HG03280 (cell line): Measurements from ENCODE around the gene APBA2.
A peak's percentile ranks its signal among the peaks of the same experiment; 100 is the strongest.

Experiments
- ATAC-seq: cut with Tn5 transposase; IDR thresholded peaks from one replicate; pipeline ENCODE4 v1.9.1; 2021; ENCODE audit warnings: mild to moderate bottlenecking, moderate library complexity; ENCODE audit not compliant: unreplicated experiment

The APBA2 gene

DNA sequence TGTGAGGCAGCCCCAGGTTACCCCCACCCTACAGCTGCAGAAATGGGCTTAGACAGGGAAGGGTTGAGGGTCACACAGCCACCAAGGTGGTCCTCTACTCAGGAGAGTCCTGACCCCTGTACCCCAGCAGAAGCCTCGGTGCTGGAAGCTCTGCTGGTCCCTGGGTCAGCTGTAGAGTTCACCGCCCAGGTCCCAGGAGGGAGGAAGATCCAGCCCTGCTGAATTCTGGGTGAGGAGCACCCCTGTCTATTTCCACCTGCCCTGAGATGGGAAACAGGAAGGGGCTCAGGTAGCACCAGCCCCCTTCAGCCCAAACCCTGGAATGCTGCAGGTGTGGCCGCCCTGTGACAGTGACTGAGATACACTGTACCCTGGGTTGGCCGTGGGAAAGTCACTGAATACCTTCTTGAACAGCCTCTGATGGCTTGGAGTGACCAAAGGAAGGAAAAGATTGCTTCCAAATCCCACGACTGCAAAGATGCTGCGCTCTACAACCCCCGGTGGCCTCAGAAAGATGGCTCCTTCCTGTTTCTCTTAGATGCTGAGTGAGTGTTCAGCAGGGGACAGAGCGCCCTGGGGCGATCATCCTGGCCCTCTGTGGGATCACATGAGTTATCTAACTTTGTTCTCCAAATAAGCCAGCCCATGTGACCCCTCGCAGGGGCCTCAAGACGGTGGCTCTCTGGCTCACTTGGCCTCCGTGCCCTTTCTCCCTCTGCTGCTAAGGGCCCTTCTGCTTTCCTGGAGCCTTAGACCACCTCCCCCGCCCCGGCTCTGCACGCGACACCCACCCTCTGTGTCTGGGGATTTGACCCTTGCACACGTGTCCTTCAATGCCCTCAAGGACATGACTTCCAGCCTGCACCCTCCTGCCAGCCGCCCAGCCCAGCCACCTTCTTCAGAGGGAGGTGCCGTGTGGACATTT, 242.0 kb downstream of the APBA2 start:
- ATAC-seq: no peak

DNA sequence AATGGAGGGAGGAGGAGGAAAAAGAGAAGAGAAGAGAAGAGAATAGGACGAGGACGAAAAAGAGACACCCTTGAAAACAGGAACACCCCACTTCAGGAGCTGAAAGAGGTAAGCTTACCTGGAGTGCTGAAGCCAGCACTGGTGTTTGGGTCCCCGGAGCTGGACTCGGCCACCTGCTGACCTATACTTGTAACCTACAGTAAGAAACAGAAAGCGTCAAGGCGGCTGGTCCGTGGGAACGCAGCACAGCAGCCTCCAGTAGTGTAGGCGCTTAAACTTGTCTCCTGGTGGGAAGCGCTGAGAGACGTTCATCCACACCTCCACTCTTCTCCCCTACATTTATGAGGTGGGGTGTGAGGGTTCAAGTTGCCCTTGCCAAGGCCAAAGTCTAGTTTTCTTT, 242.9 kb downstream of the APBA2 start:
- no peak for ATAC-seq

DNA sequence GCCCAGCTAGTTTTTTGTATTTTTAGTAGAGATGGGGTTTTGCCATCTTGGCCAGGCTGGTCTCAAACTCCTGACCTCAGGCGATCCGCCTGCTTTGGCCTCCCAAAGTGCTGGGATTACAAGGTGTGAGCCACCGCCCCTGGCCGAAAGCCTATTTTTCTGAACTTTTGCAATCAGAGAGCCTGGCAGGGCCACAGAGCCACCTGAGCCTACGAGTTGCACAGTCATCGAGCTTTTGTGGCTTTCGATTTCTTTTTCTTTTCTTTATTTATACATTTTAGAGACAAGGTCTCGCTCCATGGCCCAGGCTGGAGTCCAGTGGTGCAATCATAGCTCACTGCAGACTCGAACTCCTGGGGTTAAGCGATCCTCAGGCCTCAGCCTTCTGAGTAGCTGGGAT, 243.4 kb downstream of the APBA2 start:
- no peak for ATAC-seq

DNA sequence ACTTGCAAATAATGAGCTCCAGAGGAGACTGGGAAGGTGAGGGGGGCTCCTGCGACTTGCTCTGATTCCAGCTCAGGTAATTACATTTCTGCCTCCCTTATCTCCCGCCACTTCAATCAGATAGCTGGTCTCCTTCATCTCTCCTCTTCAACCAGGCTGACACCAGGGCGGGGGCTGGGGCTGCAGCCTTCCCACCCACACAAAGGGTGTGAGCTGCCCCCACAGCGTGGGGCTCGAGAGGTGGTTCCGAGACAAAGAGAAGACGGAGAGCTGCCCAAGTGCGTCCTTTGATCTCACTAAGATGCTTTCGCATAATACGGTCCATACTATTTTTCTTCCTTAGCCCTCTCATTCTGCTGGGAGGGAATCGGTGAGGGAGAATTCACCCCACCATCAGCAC, 244.2 kb downstream of the APBA2 start:
- no peak for ATAC-seq

DNA sequence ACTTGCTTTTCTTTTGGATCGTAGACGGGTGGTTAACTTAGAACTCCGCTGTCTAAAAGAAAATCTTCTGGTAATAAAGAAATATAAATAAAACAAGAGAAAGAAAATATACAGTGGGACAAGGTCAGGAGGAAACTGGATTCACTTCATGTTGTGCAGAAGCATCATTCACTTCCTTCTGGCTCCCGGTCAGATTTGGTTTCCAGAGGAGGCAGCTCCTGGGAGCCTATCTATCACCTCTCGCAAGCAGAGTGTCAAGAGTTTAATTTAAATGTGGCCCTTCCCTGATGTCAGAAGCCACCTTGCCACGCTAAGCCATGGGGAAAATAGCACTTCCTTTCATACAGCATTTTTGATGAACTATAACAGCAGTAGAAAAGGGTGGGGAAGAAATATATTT, 244.7 kb downstream of the APBA2 start:
- no peak for ATAC-seq

DNA sequence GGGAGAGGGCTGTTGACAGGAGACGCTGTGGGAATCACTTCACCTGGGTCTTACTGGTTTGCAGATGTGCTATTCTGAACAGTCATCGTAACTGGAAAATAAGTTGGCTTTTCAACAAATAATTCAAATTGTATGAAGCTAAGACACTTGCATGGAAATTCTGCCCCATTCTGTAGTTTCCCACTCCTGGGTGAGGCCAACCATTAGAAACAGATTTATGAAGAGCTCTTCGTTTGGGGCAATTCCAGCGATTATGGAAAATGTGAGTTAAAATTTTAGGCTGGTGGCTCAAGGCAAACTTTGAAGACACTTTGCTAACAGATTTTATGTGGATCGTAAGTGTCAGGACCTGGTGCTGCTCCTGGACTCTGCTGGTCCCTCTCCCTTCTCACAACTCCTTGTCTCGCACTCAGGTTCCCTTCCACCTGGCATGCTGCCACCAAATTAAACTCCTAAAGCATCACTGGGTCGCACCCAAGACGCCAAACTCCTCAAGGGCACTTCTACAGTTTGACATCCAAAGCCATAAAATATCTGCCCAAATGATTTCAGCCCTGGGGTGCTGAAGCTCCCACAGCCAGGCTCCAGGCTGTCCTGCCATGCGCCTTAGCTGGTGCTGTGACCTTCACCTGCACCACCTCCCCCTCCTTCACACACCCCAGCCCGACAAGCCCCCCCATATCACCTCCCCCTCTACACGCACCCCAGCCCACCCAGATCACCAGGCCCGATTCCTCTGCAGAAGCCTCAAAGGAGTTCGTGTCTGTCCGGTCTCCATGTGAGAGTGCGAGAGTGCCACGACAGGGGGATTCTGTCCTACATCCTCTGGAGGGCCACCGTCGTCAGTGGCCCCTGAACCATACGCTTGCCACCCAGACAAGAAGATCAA, 245.4 kb downstream of the APBA2 start:
- ATAC-seq: no peak

DNA sequence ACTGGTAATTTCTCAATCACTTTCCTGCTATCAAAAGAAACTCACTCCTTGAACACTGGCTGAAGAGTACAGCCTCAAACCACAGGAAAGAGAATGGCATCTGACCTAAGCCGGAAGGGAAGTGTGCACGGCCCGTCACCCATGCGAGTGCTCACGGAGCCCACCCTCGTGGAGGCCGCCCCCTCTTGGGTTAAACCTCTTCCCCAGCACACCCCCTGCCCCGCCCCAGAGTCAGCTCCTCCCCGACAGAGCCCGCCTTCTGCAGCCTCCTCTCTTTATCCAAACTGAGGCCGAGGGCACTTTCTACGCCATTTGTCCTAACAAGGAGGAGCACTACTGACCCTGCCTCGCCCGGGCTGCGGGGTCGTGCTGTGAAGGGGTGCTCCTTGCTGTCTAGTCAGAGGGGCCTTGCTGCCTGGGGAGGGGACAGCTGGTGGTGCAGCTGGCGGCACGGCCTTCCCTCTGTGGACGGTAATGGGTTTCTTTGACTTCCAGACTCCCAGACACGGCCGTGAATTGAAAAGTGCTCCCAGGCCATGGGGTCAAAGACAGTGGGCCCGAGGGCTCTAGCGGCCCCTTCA, 246.2 kb downstream of the APBA2 start:
- no peak for ATAC-seq

DNA sequence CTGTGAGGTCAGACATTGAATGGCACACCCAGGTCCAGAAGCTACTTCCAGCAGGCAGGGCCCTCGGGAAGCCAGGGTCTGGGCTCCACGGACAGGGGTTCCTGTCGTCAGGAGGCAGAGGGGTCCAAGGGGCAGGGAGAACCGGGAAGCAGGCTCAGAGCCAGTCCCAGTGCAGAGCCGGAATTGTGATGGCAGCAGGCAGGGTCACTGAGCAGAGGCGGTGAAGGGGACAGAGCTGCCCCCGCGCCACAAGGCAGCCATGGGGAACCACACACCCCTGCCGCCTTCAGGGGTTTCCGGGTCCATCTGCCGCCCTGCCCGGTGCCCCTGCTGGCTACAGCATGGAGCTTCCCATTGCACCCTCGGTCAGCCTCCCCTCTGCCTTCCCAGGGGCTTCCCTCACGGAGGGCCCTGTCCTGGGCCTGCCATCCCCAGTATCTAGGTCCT, 247.0 kb downstream of the APBA2 start:
- no peak for ATAC-seq

DNA sequence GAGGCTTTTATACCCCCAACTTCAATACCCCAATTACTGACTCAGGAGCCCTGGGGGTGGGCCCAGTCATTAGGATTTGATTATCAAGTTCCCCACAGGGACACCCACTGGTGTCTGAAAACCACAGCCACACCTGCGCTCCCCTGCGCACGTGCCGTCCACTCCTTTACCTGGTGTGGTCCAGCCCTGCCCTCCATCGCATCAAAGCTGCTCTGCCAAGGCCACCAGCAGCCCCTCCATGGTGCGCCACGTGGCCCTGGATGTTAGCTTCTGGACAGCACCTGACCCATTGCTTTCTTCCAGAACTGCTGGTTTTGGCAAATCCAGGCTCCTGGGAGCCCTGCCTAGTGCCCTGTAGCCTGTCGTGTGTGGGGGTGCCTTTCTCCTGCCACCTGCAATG, 247.5 kb downstream of the APBA2 start:
- ATAC-seq: no peak

DNA sequence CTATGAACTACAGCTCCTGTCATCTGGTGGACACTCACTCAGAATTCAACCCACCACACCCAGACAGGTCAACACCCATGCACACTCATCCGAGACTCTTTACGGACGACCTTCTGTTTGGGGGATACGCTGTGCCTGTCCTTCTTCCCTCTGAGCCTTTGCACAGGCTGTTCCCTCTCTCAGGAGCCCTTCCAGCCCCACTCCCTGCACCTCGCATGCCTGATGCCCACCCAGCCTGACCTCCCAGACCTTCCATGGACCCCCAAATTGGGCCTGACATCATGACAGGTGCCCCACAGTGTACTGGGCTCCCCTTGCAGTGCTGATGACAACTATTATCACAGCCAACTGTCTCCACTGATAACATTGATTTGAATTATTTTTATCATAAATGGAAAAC, 248.0 kb downstream of the APBA2 start:
- no peak for ATAC-seq

DNA sequence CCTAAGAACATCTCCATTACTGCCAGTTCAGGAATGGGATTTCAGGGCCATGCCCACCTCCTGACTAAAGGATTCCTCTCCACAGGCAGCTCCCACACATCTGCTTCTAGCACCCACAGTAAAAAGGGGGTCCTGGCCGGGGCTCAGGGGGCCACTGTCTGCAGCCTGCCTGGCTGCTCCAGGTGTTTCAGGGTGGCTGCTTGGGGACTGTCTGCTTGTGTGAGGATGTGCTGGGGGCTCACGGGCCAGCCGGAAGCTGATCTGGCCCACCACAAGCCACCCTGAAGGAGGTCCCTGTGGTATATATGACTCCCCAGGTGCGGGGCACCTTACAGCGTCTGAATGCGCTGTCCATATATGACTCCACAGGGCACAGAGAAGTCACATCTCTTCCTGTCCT, 248.5 kb downstream of the APBA2 start:
- ATAC-seq: no peak

DNA sequence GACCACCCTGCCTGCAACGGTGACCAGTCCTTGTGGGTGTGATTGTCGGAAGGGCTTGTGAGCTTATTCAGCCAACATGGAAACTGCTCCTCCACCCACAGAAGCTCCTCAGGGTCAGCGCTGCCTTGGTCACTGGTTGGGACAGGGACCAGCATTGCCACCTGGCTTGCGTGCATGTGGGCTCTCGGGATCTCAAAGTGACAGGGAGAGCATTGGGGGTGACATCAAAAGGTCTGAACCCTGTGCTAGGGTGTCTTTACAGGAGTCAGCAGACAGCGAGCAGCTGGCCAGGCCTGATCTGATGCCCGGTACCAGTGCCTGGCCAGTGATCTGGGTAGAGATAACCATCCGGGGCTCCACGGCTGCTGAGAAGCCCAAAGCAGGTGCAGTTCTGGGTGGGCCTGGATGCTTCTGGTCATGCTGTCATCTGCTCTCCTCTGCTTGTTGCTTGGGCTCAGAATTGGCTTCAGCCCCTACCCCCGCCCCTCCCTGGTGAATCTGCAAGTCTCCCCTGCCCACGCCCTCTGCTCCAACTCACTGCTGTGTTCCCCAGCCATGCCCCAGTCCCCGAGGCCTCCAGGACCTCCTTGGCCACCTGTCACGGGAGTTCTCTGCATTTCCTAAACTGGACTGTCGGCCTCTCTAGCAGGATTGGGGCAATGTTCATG, 249.0 kb downstream of the APBA2 start:
- no peak for ATAC-seq

DNA sequence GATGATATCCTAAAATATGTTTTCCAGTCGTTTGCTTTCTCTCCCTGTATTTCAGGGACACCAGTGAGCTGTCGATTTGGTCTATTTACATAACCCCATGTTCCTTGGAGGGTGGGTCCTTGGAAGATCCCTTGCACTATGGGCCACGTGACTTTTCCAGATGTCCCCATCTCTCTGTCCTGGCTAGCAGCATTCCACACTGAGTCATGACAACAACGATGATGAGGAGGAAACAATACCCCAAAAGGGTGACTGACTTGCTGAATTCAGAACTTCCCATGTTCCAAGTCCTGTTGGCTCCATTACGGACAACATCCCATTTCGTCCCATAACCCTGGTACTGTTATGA, 249.5 kb downstream of the APBA2 start:
- ATAC-seq: no peak

DNA sequence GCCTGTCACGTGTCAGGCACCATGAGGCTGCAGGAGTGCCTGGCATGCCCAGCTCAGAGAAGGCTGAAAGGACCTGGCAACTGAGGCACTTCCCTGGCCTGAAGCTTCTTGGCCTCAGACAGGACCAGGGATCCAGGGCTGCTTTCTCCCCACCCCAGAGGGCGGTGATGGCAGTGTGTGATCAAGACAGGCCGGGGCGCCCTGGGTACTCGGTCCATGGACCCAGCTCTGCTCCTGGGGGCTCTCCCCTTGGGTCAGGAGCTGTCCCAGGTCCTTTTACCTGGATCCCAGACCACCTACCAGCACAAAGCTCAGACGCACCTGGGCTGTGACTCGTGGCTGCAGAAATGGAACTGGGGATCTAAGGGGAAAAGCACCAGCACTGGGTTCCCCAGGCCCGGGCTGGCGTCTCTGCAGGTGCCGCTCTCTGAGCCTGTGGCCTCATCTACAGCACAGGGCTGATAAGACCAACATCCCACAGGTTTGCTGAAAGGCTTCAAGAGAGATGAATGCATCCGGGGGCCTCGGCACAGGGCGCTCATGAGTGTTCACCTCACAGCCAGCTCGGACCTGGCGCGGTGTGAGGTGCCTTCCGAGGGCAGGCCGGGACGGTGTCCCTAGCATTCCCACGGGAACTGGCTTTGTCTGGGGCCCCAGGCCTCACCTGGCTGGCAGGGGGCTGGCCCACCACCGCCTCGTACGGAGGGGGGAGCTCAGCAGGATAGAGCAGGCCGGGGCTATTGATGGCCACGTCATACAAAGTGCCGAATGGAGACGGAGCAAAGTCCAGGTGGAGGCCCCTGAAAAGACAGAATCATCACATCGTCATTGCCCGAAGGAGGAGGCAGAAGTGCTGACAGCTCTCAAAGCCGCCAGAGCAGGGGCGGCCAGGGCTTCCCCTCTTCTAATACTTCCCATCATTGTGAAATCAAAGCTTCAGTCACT, 250.2 kb downstream of the APBA2 start:
- no peak for ATAC-seq

DNA sequence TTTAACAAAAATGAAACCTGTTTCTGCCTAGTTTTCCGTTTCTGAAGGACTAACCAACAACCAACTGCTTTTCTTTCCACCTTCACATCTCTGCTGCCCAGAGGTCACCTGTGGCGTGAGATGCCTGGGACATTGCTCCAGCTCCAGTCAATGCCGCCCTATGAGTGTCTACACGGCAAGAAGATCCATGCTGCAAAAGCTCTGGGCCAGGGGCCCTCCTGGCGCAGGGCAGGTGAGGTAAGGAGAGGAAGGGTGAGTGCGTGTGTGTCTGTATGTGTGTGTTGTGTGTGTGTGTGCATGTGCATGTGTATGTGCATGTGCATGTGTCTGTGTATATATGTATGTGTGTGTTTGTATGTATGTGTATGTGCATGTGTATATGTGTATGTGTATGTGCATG, 252.5 kb downstream of the APBA2 start:
- ATAC-seq: no peak

DNA sequence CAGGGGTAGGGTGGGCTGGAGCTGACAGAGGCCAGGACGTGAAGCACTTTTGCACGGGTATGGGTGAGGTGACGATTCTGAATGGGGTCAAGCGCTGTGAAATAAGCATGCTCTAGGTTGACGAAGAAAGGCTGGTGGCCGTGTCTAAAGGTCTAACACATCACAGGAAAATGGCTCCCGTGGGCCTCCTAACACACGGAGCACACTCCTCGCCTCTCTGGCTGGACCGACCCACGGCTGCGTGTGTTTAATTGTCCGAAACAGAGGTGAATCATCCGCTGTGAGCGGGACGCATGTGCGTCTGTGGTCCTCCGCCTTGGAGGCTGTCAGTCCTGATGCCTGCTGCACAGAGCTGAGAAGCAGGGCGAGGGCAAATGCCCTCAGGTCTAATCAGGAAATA, 253.3 kb downstream of the APBA2 start:
- ATAC-seq: no peak

DNA sequence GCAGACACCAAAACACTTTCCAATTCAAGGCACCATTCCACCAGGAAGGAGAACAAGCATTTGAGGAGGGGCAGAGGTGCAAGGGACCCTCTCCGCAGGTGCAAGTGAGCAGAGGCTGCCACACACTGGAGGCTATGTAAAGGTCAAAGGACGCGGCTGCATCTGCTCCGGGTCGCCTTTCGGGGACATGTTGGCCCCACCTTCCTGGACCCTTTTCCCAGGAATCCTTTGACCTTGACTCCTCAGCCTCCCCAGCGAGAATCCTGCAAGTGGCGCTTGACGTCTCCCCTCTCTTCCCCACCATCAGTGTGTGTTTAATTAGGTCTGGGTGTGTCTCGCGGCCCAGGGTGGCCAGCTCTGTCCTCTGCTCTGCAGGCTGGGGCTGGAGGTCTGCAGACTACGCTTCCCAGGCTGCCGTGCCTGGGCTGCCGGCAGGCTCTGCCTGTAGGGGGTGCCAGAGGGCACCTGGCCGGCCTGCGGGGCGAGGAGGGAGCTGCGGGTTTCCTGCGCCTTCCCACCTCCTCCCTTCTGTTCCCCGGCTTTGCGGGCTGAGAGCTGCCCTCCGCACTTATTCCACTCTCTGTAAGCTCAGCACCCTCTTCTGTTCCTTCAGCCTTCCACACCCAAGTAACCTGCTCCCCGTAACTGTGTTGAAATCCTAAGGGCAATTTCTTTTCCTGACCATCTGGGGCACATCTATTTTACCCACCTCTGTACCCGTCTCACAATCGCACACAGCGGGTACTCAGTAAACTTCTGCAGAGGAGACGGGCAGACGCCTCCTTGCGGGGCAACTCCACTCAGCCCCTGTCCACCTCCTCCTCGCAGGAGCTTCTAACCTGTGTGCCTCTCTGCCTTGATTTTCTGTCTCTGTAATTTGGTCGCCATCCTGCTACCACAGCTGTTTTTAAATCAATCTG, 254.0 kb downstream of the APBA2 start:
- ATAC-seq: peak; percentile 52

DNA sequence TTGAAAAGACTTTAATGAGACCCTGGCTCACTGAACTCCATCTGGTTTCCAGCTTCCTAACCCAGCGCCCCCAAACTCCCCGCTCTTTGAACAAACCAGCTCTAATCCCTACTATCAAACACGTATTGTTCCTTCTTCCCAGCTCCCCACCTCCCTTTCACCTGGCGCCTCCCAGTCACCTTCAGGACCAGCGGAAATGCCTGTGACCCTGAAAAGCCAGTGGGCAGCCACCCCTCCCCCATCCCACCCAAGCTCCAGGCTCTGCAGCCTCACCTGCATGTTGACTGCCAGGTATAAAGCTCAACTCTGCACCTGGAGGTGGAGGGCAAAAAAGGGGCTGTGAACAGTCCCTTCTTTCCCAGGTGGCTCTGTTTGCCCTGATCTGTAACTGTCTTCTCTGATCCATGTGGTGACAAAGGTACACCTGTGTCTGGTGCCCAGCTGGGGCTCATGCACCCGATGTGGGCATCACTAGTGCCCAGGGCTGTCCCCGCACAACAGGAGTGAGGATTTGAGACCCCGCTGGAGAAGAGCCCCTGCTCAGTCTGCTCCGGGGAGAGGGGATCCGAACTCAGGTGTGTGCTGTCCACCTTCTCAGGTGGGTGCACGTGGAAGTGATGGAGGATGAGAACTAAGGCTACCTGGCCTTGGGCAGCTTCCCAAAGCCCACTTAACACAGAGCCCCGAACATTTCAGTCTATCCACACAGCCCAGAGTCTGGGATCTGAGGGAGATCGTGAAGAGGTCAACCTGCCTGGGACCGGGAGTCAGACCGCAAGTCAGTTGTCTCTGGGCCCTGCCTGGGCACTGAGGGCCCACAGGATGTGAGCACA, 254.9 kb downstream of the APBA2 start:
- ATAC-seq: no peak
